Measurements from ENCODE around the gene MAP7D3.

GRCh38 chrX:136250191-136251040, 784 bp downstream of the MAP7D3 start:
- TF ChIP-seq CEBPB (IDR thresholded peaks at IDR 0.05; ENCODE audit: low read depth): no peak
- no peak for TF ChIP-seq CTCF (IDR thresholded peaks at IDR 0.05 in 2 of 3, conservative IDR thresholded peaks at IDR 0.05 in 1 of 3; ENCODE audit: borderline replicate concordance in 1 of 3, insufficient read depth in 1 of 3, low read depth in 2 of 3, low read length in 2 of 3)
- no peak for TF ChIP-seq TCF7L2 (IDR thresholded peaks at IDR 0.05; ENCODE audit: borderline replicate concordance, extremely low read depth, insufficient read depth, insufficient read length)
- TF ChIP-seq POLR2A (IDR thresholded peaks at IDR 0.05; ENCODE audit: borderline replicate concordance, extremely low read depth, insufficient read depth, insufficient read length): no peak
- no peak; the same call in 1 of the 2 replicates for TF ChIP-seq SIN3A (IDR thresholded peaks at IDR 0.05; ENCODE audit: low read depth)
- no peak for TF ChIP-seq REST (IDR thresholded peaks at IDR 0.05; ENCODE audit: low read depth)
- TF ChIP-seq POLR2AphosphoS5 (IDR thresholded peaks at IDR 0.05; ENCODE audit: low read depth, low read length): no peak

Data from HCT116 (cell line).